A204.1 (cell line): ENCODE measurements around the gene ADAM33.

Experiments used
- FAIRE-seq: peaks from 2 replicates; lab custom pipeline; 2012; peaks lifted over from hg19 to GRCh38; lab: Jason Lieb, UNC

The ADAM33 gene

DNA sequence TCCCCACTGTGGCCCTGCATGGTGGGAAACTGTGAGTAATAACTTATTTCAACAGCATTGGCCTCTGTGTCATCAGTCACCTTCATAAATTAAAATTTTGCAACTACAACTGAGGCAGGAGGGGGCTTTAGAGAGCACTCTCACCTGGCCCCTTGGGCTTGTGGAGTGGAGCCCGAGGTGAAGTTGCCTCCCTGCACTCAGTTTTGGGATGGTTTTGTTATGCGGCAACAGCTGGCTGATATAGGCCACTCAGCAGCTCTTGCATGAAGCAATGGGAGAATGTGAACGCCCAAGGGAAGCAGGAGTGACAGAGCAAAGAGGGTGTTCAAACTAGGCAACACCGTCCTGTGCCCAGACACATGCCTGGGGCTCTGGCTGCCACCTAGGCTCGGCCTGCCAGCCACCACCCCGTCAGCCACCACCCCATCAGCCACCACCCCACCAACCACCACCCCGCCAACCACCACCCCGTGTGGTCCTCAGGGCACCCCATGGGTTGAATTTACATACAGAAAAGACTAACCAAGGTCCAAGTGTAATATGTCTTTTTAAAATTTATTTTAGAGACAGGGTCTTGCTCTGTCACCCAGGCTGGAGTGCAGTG, 14.3 kb downstream of the ADAM33 start:
- FAIRE-seq, result no peak

DNA sequence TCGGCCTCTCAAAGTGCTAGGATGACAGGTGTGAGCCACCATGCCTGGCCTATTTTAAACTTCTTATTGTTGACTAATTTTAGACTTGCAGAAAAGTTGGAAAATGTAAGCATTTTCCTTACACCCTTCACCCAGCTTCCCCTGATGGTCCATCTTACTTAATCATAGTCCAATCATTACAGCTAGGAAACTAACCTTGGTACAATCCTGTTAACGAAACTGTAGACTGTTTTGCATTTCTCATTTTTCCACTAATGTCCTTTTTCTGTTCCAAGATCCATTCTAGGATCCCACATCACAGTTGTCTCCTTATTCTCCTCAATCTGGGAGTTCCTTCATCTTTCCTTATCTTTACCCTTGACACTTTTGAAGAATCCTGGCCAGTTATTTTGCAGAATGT, 18.0 kb downstream of the ADAM33 start:
- no peak for FAIRE-seq

DNA sequence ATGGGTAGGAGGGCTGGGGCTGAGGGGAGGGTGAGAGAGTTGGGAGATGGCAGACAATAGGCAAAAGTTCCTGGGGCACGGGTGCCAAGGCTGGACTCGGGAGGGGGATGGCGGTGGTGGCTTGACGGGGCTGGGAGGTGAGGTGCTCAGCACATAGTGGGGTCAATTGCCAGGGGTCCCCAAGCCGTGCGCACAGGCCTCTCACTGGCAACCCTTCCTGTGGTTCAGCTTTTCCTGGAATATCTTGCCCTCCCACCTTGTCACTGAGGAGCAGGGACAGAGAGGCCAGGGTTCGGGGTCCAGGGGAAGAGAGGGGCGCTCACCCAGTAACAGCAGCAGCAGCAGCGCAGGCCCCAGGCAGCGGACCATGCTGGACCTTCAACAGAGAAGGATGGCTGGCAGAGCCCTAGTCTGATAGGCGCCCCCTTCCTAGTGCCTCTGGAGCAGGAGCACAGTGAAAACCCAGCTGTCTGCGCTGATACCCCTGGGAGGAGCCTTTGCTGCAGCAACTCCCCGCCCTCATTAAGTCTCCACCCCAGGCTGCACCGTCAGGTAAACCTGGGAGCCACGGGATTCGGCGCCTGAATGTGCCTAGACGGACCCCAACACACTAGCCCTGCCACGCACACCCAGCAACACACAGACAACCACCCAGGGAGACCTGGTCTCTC, 18.6 kb downstream of the ADAM33 start, which contains the start of gene GFRA4:
Gene GFRA4 (minus strand): TSS at position 369 of the 671 bp plus-strand sequence. CDS start 0 bp downstream, at position 369.
- no peak for FAIRE-seq

DNA sequence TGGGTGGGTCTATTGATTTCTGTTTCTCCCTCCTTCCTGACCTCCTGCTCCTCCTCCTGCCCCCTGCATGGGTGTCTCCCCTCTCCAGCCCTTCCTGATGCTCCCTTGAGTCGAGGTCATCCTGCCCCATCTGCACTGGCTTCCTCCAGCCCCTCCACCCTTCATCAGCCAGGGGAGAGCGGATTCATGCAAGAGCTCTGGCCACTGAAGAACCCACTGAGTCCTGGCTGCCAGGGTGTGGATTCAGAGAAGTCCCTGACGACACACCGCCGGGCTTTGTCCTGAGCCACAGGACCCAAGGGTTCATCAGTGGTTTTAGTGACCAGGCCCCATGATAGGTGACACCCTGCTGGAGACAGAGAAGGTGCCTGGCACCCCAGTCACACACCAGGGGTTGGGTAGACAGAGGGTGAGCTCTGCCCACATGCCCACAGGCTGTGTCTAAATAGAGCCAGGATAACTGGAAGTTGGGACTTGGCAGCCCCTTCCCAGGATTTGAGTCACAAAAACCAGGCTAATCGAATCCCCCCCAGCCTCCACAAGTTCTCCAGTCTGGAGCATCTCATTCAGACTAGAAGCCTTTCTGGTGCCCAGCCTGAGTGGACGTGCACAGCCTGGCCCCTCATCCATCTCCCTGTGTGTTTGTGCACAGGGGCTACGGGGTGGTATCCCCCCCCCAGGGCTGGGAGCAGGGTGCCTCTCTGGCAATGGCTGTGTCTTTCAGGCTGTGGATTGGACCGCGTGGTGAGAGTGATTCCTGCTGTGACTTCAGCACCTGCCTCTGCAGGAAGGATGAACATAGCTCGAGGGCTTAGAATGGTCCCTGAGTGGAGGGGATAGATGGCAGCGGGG, 19.8 kb downstream of the ADAM33 start:
- no peak for FAIRE-seq

DNA sequence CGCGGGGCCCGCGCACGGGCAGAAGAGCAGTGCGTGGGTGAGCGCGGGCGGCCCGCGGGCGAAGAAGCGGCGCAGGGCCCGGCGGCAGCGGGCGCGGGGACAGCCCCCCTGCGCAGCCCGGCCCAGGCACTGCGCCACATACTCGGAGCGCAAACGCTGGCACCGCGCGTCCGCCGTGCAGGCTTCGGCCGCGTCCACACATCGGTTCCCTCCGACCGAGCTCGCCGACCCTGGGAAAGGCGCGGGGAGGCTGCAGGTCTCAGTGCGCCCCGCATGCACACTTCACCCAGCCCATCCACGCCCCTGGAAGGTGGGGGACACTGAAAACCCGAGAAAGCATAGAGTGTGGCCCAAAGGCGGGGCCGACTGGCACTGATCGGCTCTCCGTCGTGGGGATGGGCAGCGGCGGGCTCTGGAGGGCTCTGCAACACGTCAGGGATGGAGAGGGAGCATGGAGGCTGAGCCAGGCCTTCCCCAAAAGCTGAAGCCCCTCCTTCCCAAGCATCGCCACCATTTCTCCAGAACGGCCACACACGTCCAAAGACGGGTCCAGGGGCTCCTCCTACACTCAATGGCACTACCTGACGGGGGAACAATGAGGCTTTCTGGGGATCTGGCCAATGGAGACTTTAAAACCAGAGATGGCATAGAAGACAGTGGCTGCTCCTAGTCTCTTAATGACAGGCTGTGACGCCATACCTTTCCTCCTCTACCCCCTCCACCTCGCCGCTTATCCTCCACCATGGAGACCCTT, 20.6 kb downstream of the ADAM33 start:
- no peak for FAIRE-seq

DNA sequence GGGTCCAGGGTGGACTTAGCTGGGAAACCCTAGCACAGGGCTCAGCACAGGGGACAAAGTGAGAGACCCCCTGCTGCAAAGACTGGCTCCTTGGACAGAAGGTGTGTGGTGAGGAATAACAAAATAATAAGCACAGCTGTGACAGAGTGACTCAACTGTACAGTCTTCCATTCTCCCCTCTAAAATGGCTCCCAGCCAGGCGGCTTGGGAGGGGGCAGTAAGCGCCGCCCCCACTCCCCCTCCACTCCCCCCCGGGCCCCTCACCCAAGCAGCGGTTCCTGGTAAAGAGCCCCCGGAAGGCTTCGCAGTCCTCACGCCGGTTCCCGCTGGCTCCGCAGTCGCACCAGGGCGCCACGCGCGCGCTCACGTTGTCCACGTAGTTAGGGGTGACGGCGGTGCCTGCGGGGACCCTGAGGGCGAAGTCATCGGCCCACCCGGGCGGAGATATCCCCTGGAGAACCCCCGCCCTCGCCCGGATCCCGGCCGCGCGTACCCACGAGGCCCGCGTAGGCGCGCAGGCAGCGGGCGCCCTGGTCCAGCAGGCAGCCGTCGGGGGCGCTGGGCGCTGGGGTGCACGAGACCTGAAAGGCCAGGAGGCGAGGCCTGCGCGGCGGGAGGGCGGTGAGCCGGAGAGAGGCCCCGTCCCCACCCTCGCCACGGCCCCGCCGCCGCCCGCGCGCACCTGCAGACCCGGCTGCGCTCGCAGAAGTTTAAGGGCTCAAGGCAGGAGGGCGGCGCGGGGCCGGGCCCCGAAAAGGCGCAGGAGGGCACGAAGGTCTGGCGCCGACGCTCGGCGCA, 21.3 kb downstream of the ADAM33 start:
- no peak for FAIRE-seq

DNA sequence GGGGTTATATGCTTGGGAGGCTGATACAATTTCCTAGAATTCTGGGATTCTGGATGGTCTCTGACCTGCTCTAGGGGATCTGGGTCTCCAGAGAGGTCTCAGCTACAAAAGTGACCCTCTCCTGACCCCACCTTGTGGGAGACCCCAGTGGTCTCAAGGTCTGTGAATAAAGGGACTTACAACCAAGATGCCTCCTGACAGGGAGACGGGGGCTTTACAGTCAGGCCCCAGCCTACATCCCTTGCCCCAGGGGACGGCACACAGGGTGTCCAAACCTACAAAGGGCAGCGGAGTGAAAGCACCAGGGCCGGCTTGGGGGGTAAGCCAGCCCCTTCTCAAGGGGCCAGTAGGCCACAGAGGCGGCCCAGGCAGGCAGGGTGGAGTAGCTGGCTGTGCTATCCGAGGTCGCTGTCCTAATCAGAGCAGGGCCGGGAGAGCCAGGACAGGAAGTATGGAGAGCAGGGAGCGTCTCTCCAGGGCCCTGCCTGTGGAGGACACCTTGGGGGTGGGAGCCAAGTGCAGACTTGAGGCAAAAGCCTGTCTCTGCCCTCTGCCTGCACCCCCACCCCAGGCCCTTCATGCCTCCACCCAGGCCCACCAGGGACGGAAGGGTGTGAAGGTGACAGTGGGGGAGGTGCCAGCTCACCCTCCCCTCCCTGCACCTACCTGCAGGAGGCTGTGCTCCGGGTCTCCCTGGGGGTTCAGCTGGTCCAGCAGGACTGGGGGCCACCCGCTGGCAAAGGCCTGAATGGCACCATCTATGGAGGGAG, 22.1 kb downstream of the ADAM33 start:
- FAIRE-seq, result no peak

DNA sequence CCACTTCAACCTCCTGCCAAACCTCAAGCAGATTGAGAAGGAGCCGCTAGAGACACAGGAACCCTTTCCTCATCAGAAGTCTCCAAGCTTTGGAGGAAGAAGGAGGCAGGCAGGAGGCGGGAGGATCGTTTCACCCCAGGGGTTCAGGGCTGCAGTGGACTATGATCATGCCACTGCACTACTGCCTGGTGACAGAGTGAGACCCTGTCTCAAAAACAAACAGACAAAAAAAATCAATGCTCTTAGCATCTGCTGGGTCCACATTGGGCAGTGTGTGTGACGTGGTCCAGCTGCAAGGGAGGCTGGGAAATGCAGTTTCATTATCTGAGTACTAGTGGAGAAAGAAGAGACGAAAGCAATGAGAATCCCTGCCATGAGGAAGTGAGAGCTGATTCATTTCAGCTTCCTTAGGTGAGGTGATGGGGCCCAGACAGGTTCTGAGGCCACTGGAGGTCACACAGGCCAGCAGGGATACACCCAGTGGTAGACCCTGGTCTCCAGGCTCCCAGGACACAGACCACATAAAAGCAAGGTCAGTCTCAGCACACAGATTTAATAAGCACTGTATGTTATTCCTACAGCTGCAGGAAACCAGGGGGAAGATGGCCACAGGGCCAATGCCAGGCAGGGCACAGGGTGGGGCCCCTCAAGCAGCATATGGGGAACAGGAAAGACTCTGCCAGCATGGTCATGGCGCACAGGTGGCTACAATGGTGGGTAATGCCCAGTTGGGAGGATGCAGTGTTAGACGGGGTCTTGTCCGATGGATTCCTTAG, 22.9 kb downstream of the ADAM33 start:
- no peak for FAIRE-seq

DNA sequence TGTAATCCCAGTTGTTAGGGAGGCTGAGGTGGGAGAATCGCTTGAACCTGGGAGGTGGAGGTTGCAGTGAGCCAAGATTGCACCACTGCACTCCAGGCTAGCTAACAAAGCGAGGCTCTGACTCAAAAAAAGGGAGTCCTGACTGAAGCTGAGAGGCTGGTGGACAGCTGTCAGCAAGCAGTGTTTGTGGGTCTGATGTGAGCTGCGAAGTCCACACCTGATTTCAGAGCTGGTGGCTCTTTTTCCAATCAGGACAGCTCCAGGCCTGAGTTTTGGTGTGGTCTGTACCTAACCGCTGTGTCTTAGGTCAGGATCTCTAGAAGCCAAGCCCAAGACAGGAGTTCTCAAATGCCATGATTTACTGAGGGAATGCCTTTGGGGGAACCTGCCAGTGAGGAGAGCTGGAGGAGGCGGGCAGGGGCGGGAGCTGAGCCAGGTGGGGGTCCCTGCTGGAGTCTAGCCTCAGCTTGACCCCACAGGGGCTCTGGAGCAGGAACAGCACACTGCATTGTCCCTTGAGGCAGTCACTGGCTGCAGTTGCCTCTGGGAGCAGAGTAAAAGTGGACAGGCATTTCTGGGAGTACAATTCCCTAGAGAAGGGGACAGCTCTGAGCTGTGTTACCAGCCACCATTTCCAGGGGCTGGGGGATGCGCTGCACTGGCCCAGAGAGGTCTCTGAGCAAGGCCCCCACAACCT, 23.6 kb downstream of the ADAM33 start:
- no peak for FAIRE-seq

DNA sequence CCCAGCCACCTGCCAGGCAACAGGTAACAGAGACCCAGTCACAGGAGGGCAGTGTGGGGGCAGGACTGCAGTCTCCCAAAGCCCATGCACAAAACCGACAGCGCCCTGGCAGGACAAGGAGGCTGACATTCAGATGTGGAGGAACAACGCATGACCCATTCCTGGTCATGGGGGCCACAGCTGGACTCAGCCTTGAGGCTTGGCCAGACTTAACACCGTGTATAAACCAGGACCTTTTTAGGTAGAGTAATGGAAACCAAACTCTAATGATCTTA, 26.7 kb downstream of the ADAM33 start:
- no peak for FAIRE-seq

DNA sequence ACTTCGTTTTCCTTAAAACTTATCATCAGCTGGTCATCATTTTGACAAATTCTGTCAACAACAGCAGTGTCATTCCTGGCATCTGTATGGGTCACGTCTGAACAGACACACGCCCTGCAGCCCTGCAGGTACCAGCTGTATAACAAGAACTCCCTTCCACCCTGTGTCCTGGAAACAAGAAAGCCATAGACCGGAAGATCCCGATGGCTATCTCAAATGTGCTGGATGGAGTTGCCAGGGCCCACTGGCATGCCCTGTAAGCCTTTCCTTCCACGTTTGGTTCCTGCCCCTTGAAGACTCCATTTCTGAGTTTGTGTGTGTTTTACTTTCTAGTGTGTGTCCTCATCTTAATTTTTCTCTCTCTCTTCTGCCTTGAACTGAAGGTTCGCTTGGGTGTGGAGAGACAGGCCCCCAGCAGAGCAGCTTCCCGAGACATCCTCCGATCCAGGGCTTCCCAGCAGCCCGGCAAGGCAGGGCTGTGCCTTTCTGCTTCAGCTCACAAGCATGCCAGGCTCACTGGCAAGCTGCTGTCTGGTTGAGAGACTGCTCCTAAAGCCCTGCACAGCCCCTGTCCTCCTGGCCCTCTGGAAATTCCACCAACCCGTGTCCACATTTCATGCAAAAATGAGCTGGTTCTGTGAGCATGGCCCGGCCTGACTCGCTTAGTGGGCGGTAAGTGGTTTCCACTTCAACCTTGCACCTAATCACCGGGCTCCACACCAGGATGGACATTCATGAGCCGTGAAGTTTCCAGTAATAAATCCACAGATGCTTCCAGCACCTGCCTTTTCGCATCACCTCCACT, 27.3 kb downstream of the ADAM33 start:
- FAIRE-seq, result no peak

DNA sequence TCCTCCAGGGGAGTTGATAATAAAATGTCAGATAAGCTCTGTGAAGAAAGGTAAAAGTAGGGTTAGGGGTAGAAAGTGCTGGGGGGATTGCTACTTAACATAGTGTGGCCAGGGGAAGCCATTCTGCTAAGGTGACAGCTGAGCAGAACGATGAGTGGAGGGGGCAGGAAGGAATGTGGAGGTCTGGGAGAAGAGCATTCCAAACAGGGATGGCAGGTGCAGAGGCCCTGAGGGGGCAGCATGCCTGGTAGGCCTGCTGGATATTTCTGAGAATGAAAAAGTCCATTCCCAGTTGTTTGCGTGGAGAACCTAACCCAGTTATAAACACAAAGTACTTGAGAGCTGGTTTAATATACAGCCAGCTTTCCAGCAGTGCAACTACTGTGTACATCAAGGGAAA, 27.9 kb downstream of the ADAM33 start:
- no peak for FAIRE-seq

DNA sequence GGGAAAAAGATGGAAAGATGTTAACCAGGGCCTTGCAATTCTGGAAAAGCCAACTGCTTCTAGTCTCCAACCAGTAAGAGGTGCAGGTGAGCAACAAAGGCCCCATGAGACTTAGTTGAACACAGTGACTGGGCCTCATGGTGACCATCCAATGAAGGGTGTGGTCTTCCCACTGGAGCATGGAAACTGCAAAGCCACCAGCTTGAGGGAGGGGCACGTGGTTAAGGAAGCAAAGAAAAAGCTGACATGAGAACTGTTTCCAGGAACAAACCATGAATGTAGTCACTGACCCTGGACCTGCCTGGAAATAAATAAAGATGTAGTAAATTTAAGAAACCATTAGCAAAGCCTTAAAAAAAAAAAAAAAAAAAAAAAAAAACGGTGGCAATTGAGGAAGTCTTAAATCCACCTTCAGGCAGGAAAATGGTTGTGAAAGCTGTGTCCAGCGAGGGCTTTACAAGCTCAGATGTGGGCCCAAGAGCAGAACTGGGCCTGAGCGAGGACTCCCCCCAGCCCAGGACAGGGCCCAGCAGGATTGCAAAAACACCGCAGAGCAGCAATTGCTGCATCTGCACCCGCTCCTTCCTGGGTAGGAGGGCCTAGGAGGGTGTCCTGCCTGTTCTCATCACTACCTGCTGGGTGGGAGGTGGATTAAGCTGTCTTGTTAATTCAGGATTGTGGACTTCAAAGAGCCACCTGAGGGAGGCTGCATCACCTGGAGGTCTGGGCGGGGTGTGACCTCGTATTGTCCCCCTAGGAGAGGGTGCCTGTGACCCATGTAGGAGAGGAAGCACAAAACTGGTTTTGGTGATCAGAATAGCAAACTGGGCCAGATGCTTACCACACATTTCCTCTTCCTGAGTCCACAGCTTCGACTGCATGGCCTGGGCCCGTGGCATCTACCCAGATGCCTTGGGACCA, 28.9 kb downstream of the ADAM33 start:
- no peak for FAIRE-seq

DNA sequence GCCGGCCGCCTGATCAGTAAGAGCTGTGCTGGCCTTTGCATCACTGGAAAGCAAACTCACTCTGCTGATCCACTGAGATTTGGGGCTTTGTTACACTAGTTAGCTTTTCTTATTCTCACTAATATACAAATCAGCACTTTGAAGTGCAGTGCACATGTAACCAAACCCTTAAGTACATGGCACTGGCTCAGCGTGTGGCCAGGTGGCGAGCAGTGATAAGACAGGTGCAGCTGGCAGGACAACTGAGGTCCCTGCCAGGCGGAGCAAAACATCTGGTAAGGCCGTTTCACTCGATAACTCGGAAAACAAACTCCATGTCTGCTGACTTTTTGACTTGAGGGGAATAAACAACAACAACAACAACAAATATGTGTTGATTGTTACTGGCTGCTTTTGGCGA, 29.6 kb downstream of the ADAM33 start:
- no peak for FAIRE-seq

DNA sequence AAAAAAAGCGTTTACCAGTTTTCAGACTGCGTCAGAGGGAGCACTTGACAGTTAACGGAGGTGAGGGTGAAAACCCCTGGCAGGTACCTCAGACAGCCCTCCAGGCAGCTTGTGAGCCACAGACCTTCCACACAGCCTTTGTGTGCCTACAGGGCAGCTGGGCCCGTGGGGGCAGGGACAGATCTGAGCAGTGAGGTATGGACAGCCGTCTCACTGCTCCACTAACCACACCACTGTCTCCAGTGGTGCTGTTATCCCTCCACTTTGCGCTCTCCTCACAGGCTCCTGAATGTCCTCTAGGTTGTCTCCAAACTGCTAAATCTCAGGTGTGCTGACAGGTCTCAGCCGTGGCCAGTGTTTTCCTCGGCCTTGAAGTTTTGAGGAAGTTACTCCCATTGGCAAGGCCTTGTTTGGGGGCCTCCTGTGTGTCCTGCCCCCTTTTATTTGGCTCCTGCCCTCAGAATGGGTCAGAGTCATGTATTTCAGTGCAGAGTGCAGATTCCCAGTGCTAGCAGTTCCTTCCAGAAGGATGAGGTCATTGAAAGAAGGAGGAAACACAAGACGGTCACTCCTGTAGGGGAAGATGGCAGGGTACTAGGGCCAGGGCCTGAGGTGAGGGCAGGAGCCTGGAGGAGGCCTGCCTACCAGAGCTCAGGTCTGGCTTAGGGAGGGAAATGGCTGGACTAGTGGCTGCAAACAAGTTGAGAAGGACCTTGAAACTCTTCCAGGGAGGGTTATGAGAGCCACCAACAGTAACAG, 30.4 kb downstream of the ADAM33 start:
- FAIRE-seq, result no peak

DNA sequence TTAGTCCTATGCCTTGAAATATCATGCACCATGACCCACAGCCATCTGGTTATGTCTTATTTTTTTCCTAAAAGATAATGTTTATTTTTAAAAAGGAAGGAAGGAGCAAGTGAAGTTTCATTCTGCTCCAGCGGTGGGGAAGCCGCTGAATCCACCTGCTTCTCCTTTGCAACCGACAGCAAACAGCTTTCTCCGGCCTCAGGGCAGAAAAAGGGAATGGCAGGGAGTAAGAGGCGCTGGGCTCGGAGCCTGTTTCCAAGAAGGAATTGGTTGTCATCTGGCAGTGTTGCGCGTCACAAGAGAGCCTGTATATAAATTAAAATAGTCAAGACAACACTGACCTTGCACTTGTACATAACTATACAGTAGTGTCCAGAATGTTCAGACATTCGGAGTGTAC, 32.9 kb downstream of the ADAM33 start:
- FAIRE-seq, result no peak

DNA sequence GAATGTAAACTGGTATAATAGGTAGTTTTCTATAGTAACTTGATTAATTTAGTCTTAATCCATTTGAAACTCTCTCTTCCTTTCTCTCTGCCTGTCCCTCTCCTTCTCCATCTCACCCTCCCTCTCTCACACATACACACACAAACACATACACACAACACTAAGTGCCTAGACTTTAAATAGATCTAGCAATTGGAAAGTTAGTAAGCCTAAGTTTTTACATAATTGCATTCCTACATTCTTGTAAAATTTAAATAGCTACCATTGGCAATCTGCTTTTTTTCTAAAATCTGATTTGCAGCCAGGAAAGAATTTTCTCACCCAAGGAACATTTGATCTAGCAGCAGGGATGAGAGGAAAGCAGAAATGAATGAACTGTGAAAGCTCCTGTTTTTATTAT, 34.3 kb downstream of the ADAM33 start:
- FAIRE-seq, result no peak
